Measurements from ENCODE around the gene PIP5K1A. TPM values are rescaled to one million over a fixed set of nuclear protein-coding genes. Genes with fewer than 3 reads are reported as not detected.
A peak's percentile ranks its signal among the peaks of the same experiment; 100 is the strongest.
"Not testable (repeated sequence)": the region's sequence is repeated elsewhere in the genome, so short reads cannot be mapped to it uniquely, and the experiment has no call there.

The PIP5K1A gene
- total RNA-seq, 1 donor from 2014 or later: 32.6 TPM

DNA sequence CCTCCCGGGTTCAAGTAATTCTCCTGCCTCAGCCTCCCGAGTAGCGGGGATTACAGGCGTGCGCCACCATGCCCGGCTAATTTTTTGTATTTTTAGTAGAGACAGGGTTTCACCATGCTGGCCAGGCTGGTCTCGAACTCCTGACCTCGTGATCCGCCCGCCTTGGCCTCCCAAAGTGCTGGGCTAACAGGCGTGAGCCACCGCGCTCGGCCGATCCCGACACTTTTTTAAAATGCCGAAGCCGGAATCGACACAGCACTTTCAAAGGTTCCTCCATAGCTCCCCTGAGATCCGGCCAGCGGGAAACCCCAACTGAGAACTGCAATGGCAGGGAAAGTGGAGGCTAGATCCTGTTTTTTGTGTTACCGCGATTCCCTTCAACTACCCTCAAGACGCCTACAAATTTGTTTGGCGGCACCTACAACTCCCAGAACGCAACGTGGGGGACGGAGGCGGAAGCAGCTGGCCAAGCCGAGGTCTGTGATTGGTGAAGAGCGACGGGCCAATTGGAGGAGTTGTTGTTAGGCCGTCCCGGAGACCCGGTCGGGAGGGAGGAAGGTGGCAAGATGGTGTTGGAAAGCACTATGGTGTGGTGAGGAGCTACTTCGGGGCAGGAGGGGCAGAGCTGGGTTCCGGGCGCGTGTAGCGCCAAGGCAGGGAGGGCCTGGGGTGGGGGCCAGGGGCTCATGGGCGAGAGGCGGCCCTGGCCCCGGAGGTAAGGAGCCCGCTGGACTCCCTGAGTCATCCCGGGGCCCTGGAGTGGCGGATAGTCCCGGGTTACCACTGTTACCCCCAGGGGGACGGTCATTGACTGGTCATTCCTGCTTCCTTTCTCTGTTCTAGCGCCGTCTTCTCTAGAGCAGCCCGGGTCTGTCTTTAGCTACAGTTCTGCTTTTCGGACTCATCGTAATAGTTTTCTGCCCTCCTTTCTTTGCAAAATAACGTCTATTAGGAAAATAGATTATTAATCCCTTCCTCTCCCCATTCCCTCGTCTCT, 56.2 kb downstream of the PIP5K1A start, which contains the start of gene PSMD4:
Gene PSMD4 (plus strand): TSS at position 518 of the 997 bp plus-strand sequence. CDS start 49 bp downstream, at position 567.
- DNase-seq (ENCODE audit: low read depth in 2 of 2): peak; percentile 93 to 98

DNA sequence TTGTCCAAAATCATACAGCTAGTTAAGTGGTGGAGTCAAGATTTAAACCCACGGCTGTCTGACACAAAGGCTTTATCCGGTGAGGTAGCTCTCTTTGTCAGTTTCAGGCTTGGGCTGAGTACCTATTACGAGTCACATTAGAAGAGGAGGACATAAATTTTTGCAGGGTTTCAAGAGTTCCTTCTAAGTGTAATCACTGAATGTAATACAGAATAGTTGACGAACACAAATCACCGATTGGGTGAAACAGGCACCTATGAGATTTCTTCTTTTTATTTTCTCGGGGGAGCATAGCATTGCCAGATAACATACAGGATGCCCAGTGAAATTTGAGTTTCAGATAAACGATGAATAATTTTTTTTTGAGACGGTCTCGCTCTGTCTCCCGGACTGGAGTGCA, 57.0 kb downstream of the PIP5K1A start:
- DNase-seq (ENCODE audit: low read depth in 2 of 2): peak in 1 of 2 donors; percentile 12

DNA sequence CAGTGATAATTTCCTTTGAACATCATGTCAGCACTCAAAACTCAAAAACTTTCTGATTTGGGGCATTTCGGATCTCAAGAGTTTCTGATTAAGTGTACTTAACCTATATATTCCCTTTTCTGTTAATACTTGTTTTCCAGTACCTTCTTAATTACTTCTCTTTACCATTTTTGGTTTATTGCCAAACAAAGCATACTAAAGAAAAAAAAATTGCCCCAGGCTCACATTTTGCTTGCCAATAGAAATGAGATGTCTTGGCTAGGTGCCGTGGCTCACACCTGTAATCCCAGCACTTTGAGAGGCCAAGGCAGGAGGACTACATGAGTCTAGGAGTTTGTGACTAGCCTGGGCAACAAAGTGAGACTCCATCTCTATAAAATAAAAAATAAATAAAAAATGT, 61.0 kb downstream of the PIP5K1A start:
- no peak for DNase-seq (ENCODE audit: low read depth in 2 of 2)

DNA sequence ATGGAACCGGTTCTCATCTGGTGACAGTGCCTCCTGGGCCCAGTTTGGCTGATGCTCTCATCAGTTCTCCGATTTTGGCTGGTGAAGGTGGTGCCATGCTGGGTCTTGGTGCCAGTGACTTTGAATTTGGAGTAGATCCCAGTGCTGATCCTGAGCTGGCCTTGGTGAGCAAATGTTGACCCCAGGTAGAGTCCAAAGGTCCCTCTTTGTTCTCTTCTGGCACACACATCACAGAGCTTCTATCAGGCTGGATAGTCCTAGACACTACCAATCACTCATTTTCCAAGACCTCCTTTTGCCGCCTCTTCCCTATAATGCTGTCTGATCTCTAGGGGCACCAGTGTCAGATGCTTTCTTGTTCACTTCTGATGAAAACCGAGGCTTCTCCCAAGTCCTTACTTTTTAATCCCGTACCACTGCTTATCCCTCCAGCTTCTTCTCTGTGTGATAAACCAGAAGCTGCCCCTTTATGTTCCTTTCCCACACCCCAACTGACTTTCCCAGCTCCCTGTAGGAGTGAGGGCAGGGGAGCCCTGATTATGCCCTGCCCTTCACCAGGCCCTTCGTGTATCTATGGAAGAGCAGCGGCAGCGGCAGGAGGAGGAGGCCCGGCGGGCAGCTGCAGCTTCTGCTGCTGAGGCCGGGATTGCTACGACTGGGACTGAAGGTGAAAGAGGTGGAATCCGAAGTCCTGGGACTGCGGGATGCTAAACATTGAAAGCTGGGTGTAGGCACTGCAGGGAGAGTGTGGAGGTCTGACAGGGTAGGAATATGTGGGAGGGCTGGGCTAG, 67.3 kb downstream of the PIP5K1A start:
- DNase-seq (ENCODE audit: low read depth in 2 of 2): no peak

DNA sequence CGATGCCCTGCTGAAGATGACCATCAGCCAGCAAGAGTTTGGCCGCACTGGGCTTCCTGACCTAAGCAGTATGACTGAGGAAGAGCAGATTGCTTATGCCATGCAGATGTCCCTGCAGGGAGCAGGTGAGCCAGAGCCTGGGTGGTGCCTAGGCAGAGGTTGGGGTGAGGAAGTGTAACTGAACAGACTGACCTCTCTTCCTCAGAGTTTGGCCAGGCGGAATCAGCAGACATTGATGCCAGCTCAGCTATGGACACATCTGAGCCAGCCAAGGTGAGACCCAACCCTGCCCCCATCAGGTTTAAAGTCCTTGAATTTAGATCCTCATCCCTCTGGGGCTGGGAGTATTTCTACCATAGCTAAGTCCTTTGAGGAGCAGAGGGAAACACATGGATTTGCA, 68.0 kb downstream of the PIP5K1A start:
- no peak for DNase-seq (ENCODE audit: low read depth in 2 of 2)

DNA sequence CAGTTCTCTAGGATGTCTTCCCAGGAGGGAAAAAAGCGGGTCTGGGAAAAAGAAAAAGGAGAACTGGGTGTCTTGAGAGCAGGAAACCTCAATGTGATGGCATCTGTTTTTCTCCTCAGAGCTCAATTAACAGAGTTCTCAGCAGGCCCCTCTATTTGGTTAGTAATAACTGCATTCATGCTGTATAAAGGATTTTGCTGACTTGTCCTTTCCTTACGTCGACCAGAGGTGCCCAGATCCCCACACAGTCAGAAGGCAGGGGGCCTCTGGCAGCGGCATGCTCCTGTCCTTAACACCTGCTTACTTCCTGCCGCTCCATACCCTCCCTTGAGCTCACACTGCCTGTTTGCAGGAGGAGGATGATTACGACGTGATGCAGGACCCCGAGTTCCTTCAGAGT, 68.5 kb downstream of the PIP5K1A start:
- no peak for DNase-seq (ENCODE audit: low read depth in 2 of 2)

DNA sequence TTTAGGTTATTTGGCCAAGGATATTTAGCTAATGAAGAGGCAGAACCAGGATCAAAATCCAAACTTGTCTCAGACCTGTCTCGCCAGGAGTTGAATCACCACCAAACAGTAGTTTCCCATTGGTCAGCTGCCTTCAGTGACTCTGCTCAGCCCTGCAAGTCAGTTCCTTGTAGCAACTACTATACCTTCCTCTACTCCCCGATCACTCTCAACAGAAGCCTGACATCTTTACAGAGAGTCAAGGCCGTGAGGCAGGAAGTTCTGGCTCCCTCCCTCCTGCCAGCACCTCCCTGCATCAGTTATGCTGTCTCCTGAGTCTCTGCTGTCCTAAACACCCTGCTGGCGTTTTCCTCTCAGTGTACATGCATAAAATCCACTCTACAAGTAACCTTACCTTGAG, 69.4 kb downstream of the PIP5K1A start:
- DNase-seq (ENCODE audit: low read depth in 2 of 2): no peak

DNA sequence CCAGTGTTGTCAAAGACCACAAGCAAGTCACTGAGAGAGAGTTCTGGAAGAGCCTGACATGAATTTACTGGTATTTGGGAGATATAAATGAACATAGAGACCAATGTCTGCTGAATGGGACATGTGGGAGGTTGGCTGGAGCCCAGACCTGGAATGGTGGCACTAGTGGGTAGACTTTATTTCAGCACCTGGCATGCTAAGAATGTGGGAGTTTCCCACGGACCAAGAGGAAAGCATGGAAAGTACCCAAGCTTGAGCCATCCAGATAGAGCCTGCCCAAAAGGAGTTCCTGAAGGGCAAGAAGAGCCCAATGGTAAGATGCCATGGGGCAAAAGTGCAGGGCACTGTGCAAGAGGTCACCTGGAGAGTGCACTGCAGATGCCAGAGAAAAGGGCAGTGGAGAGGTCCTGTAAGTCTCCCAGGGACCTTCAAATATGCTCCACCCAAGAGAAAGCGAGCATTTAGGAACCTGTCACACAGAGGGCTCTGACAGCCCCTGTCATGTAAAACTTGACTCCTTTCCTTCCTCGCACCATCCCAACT, 75.6 kb downstream of the PIP5K1A start:
- DNase-seq (ENCODE audit: low read depth in 2 of 2): no peak

DNA sequence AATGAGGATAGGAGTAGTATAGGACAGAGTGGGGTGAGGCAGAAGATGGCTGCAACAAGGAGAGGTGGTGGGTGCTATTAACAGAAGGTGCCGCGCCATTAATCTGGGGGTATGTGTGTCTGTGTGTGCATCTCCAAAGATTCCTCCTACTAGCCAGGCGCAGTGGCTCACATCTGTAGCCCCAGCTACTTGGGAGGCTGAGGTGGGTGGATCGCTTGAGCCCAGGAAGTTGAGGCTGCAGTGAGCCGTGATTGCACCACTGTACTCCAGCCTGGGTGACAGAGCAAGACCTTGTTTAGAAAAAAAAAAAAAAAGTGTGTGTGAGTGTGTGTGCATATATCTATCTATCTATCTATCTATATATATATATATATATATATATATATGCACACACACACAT, 77.0 kb downstream of the PIP5K1A start:
- DNase-seq (ENCODE audit: low read depth in 2 of 2): not testable (repeated sequence)

DNA sequence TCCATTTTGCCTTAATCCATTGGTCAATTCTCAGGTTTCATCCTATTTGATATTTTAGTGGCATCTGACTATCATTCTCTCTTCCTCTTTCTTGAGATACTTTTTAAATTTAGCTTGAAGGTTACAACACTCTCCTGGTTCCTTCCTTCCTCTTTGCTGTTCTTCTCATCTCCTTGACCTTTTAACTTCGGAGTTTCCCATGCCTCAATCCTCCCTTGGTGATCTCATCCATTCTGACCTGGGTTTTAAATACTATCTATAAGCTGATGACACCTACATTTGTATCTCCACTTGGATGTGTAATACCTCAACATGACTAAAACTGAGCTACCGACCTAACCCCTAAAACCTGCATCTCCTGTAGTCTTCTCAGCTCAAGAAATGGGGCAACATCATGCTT, 78.9 kb downstream of the PIP5K1A start:
- no peak for DNase-seq (ENCODE audit: low read depth in 2 of 2)

DNA sequence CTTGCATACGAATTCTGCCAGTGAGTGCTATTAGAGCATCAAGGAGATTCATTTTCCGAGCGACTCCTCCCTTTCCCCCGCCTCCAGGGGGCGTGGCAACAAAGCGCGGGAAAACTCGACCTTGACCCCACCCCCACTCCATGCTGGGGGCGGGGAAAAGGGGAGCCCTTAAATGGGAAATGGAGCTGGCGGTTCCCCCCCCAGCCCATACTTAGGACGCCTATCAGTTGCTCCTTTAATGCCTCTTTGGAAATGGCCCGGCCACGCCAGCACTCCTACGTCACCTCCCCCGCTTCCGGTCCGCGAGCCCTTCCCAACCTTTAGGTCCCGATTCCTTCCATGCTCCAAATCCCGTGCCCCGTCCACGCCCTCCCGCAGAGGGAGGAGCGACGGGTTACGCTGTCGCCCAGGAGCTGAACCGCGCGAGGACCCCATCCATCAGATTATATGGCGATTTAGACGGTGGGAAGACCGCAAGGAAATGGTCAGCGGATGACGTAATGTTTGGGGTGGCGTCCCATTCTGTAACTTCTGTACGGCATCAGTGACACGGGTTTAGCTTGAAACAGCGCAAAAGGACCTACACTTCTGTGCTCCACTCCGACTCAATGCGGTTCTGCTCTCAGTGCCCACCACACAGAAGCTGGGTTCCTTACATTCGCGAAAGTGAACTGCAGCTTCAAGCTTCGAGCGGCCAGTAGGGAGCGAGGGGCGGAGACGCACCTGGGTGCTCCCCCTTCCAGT, 83.0 kb downstream of the PIP5K1A start:
- DNase-seq (ENCODE audit: low read depth in 2 of 2): peak; percentile 92 to 98

DNA sequence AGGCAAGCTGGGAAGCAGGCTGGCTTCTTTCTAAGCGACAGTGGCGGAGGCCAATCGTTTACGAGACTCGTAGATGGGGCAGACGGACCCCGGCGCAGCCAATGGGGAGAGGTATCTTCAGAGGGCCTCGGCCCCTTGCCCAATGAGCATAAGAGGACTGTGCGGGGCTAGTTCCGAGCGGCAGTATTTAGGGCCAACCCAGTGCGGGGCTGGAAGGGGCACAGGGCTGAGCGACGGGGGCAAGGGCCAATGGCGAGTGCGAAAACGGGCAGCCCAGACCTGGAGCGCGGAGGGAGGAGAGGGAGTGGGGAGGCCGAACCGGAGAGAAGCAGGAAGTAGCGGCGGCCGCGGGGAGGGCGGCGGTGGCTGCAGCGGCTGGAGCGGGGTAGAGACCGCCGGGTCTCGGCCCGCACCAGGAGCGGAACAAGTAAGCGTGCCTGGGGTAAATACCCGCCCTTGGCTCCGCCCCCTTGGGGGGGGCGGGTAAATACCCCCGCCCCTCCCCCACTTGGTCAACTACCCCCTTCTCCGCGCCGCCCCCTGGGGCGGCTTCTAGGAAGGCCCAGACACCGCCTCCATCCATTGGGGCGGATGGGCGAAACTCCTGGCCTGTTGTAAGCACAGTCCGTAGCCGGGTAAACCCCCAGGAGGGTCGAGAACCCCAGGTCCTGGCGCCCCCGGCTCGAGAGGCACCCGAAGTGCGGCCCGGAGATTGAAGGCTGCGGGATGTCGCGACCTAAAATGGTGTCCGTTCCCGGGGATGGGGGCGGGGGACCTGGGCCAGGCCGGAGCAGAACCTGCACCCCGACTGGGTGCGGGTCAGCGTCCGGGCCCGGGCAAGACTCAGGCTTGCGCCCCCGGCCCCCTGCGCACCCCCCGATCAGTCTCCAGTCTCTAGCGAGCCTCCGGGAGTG, 83.9 kb downstream of the PIP5K1A start, which contains the start of gene ZNF687:
Gene ZNF687 (plus strand): TSS at position 331 of the 914 bp plus-strand sequence. CDS start 3,993 bp downstream, outside the sequence.
- DNase-seq (ENCODE audit: low read depth in 2 of 2): peak; percentile 100

DNA sequence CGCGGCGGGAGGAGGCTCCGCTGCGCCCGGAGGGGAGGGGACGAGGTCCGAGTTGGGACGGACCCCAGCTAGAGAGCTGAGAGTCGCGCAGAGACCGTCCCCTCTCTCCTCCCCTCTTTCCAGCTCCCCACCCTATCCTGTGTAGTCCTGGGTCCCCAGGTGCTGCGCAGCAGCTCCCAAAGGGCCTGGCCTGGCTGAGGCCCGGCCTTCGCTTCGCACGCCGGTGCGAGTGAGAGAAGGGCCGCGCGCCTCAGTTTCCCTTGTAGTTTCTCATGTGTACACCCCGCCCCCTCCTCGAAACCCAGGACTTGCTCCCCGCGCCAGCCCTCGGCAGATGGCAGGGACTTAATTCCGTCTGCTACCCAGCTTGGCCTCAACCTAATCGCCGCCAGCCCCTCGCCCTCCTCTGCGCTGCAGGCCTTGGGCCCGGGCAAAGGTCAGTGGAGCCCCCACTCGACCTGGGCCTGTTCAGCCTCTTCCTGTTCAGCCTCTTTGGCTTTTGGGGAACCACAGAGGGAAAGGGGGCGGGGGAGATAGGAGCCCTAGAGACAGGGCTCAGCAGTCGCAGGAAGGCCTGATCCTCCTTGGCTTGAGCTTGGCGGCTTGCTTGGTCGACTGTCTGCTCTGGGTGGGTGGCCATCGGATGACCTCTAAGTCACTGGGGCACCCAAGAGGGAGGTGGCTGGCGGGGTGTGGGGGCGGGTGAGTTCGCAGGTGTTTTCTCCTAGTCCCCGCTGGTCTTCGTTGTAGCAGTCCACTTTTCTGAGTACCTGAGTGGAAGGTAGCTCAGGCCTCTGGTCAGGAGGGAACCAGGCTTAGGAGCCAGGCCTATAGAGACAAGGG, 84.8 kb downstream of the PIP5K1A start:
- peak; percentile 7 to 38 for DNase-seq (ENCODE audit: low read depth in 2 of 2)

DNA sequence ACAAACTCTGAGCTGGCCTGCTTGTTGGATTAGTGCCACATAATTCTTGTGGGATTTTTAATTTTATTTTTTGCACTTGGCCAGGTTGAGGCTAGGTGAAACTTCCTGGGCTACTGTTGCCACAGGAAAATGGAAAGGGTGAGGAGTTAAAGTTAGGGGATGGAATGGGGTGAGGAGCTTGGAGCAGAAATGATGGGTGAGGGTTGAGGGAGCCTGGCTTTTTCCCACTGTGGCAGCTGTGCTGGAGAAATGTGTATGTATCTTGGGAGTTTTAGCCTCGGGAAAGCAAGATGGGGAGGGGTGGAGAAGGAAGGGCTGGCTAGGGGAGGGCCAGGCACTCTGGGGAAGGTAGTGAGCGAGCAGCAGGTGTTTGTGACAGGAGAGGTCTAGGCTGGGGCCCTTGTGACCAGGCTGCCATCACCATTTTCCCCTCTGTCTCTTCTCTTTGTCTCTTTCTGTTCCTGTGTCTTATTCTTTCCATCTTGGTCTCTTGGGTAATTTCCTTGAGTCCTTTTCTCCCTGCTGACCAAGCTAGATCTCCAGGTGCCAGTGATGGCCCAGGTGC, 85.7 kb downstream of the PIP5K1A start:
- DNase-seq (ENCODE audit: low read depth in 2 of 2): no peak

DNA sequence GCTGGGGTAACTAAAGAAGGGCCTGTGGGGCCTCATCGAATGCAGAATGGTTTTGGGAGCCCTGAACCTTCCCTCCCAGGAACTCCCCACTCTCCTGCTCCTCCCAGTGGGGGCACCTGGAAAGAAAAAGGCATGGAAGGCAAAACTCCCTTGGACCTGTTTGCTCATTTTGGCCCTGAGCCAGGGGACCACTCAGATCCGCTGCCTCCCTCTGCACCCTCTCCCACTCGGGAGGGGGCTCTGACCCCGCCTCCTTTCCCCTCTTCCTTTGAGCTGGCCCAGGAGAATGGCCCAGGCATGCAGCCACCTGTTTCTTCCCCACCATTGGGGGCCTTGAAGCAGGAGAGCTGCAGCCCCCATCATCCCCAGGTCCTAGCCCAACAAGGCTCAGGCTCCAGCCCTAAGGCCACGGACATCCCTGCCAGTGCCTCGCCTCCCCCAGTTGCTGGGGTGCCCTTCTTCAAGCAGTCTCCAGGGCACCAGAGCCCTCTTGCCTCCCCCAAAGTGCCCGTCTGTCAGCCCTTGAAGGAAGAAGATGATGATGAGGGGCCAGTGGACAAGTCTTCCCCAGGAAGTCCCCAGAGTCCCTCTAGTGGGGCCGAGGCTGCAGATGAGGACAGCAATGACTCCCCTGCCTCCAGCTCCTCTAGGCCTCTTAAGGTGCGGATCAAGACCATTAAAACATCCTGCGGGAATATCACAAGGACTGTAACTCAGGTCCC, 88.4 kb downstream of the PIP5K1A start:
- DNase-seq (ENCODE audit: low read depth in 2 of 2): no peak

DNA sequence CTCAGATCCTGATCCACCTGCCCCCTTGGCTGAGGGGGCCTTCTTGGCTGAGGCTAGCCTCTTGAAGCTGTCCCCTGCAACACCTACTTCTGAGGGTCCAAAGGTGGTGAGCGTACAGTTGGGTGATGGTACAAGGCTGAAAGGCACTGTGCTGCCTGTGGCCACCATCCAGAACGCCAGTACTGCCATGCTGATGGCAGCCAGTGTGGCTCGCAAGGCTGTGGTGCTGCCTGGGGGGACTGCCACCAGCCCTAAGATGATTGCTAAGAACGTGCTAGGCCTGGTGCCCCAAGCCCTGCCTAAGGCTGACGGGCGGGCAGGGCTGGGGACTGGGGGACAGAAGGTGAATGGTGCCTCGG, 89.0 kb downstream of the PIP5K1A start:
- DNase-seq (ENCODE audit: low read depth in 2 of 2): no peak

DNA sequence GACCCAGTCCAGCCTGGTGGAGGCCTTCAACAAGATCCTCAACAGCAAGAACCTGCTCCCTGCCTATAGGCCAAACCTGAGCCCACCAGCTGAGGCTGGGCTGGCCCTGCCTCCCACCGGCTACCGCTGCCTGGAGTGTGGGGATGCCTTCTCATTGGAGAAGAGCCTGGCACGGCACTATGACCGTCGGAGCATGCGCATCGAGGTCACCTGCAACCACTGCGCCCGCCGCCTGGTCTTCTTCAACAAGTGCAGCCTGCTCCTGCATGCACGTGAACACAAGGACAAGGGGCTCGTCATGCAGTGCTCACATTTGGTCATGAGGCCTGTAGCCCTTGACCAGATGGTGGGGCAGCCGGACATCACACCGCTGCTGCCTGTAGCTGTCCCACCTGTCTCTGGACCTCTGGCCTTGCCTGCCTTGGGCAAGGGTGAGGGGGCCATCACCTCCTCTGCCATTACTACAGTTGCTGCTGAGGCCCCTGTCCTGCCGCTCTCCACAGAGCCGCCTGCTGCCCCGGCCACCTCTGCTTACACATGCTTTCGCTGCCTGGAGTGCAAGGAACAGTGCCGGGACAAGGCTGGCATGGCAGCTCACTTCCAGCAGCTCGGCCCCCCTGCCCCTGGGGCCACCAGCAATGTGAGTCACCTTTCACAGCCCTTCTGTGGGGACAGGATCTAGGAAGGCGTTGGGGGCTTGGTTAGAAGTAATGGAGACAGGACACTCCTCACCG, 89.6 kb downstream of the PIP5K1A start:
- DNase-seq (ENCODE audit: low read depth in 2 of 2): no peak

Data from dermis microvascular lymphatic vessel endothelial cell (primary cell).